SKM-1 treated with dmso at 0.1 percent for 144 hours (cell line): Measurements from ENCODE around the gene SKIDA1.
"Not testable (repeated sequence)": the region's sequence is repeated elsewhere in the genome, so short reads cannot be mapped to it uniquely, and the experiment has no call there.

ENCODE experiments used
- DNase-seq: peaks from one replicate; lab custom pipeline; 2025; ENCODE audit not compliant: unreplicated experiment; lab: John Stamatoyannopoulos, UW

Gene SKIDA1

GRCh38 chr10:21525367-21526187 is at the start of gene SKIDA1:
SKIDA1 (minus strand) TSS chr10:21525682; CDS start chr10:21517822, 7,860 bp downstream.
- peak; percentile 16 for DNase-seq

GRCh38 chr10:21574514-21574913 is 49.0 kb upstream of the SKIDA1 start:
- not testable (repeated sequence) for DNase-seq

- DNase-seq: no peak
Observed at GRCh38 chr10:21572578-21572977, 47.1 kb upstream of the SKIDA1 start.

- DNase-seq: no peak
Observed at GRCh38 chr10:21570761-21571521, 45.5 kb upstream of the SKIDA1 start.

- DNase-seq: not testable (repeated sequence)
Observed at GRCh38 chr10:21558984-21559383, 33.5 kb upstream of the SKIDA1 start.

- DNase-seq: no peak
Observed at GRCh38 chr10:21556527-21556926, 31.0 kb upstream of the SKIDA1 start.

- no peak for DNase-seq
Observed at GRCh38 chr10:21552638-21553037, 27.2 kb upstream of the SKIDA1 start.

GRCh38 chr10:21547246-21547645 is 21.8 kb upstream of the SKIDA1 start:
- DNase-seq: no peak

GRCh38 chr10:21540701-21541100 is 15.2 kb upstream of the SKIDA1 start:
- DNase-seq: not testable (repeated sequence)

- no peak for DNase-seq
Observed at GRCh38 chr10:21536874-21537273, 11.4 kb upstream of the SKIDA1 start.

- not testable (repeated sequence) for DNase-seq
Observed at GRCh38 chr10:21535976-21536375, 10.5 kb upstream of the SKIDA1 start.

- no peak for DNase-seq
Observed at GRCh38 chr10:21535494-21535965, 10.0 kb upstream of the SKIDA1 start.

GRCh38 chr10:21534604-21535493 is 9.4 kb upstream of the SKIDA1 start:
- no peak for DNase-seq

GRCh38 chr10:21534280-21534586 is 8.8 kb upstream of the SKIDA1 start:
- DNase-seq: no peak

GRCh38 chr10:21533467-21534279 is 8.2 kb upstream of the SKIDA1 start, which contains the start of gene MLLT10:
MLLT10 (plus strand) TSS chr10:21534232; CDS start chr10:21534645, 413 bp downstream.
- peak; percentile 66 for DNase-seq

- no peak for DNase-seq
Observed at GRCh38 chr10:21532694-21533466, 7.4 kb upstream of the SKIDA1 start.

- peak; percentile 17 for DNase-seq
Observed at GRCh38 chr10:21531164-21531563, 5.7 kb upstream of the SKIDA1 start.

GRCh38 chr10:21530641-21531040 is 5.2 kb upstream of the SKIDA1 start:
- DNase-seq: no peak

GRCh38 chr10:21530168-21530567 is 4.7 kb upstream of the SKIDA1 start:
- no peak for DNase-seq
